ENCODE results near the gene GAB2. TPM values are rescaled to one million over a fixed set of nuclear protein-coding genes. Genes with fewer than 3 reads are reported as not detected.
"Not testable (repeated sequence)": the region's sequence is repeated elsewhere in the genome, so short reads cannot be mapped to it uniquely, and the experiment has no call there.

The GAB2 gene
- total RNA-seq, 1 donor from 2014 or later: 22.4 TPM

DNA sequence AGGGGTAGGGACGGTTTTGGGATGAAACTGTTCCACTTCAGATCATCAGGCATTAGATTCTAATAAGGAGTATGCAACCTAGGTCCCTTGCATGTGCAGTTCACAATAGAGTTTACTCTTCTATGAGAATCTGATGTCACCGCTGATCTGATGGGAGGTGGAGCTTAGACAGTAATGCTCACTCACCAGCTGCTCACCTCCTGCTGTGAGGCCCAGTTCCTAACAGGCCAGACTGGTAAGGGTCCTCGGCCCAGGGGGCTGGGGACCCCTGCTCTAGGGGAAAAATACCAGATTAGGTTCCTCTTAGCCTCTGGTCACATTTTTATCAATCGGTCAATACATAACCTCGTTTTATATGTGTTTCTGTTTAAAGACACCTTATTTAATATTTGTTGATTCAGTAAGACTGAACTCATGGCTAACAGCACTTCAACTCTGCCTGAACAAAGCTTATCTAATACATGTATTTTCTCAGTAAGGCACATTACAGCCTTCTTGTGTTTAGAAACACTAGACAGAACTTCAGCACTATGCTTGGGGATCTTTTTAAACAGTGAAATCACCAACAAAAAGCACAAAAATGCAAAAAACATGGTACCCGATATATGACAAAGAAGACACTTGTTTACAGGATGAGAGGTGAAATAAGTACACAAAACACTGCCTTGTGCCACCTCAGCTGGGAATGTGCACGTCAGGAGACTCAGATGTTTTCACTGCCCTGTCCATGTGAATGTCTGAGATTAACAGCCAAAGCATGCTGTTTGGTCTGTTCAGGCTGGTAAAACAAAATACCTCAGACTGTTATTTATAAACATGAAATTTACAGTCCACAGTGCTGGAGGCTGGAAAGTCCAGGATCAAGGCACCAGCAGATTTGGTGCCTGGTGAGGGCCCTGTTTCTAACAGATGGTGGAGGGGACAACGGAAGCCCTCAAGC is 121.4 kb downstream of the GAB2 start:
- H3K36me3 Mint-ChIP-seq (ENCODE audit: low read depth): no peaks in the 10 kb centered on the region
- intact Hi-C loops (cut with micrococcal nuclease): loop anchor here (5.0 kb wide), 1 partner anchor 56 kb away; no protein-coding TSS in a partner anchor
- CTCF ChIA-PET: no interaction called here
- TF ChIP-seq, protein P1, sequence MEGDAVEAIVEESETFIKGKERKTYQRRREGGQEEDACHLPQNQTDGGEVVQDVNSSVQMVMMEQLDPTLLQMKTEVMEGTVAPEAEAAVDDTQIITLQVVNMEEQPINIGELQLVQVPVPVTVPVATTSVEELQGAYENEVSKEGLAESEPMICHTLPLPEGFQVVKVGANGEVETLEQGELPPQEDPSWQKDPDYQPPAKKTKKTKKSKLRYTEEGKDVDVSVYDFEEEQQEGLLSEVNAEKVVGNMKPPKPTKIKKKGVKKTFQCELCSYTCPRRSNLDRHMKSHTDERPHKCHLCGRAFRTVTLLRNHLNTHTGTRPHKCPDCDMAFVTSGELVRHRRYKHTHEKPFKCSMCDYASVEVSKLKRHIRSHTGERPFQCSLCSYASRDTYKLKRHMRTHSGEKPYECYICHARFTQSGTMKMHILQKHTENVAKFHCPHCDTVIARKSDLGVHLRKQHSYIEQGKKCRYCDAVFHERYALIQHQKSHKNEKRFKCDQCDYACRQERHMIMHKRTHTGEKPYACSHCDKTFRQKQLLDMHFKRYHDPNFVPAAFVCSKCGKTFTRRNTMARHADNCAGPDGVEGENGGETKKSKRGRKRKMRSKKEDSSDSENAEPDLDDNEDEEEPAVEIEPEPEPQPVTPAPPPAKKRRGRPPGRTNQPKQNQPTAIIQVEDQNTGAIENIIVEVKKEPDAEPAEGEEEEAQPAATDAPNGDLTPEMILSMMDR (IDR thresholded peaks at IDR 0.05): no peak
- peaks cover 15% of the 10 kb centered on the region for H3K4me1 Mint-ChIP-seq
- no peak overlapping the region for H3K27ac Mint-ChIP-seq
- ATAC-seq (ENCODE audit: low read depth) (no peak), DNase-seq (no peak)
- H3K4me3 Mint-ChIP-seq: no peak overlapping the region
- no peaks in the 10 kb centered on the region for H3K9me3 Mint-ChIP-seq
- POLR2A ChIA-PET: no interaction called here
- H3K27me3 Mint-ChIP-seq: no peaks in the 10 kb centered on the region

DNA sequence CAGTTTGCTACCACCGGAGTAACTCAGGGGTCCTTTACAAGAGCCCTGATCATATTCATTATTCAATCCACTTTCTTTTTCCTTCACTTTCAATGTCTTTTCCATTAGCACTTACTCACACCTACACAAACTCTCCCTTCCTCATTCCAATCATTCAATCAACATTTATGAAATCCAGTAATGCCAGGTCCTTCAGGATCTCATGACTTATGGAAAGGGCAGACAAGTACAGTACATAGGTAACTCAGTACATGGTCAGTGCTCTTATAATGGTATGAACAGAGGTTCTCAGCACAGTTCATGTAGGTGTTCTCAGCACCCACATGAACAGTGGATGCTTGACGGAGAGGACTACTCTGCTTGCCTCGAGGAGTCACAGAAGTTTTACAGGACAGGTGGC is 122.3 kb downstream of the GAB2 start:
- no peaks in the 10 kb centered on the region for H3K36me3 Mint-ChIP-seq (ENCODE audit: low read depth)
- TF ChIP-seq, protein P1 (IDR thresholded peaks at IDR 0.05): no peak
- intact Hi-C loops (cut with micrococcal nuclease): loop anchor here (5.0 kb wide), 1 partner anchor 57 kb away; no protein-coding TSS in a partner anchor
- DNase-seq (no peak), ATAC-seq (ENCODE audit: low read depth) (no peak)
- no peaks in the 10 kb centered on the region for H3K9me3 Mint-ChIP-seq
- no peaks in the 10 kb centered on the region for H3K27me3 Mint-ChIP-seq
- H3K27ac Mint-ChIP-seq: no peak overlapping the region
- no peak overlapping the region for H3K4me3 Mint-ChIP-seq
- peaks cover 22% of the 10 kb centered on the region for H3K4me1 Mint-ChIP-seq
- ChIA-PET CTCF (no interaction called here), POLR2A (no interaction called here)

DNA sequence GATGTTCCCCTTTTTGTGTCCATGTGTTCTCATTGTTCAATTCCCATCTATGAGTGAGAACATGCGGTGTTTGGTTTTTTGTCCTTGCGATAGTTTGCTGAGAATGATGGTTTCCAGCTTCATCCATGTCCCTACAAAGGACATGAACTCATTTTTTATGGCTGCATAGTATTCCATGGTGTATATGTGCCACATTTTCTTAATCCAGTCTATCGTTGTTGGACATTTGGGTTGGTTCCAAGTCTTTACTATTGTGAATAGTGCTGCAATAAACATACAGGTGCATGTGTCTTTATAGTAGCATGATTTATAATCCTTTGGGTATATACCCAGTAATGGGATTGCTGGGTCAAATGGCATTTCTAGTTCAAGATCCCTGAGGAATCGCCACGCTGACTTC is 123.5 kb downstream of the GAB2 start:
- DNase-seq; ATAC-seq (ENCODE audit: low read depth); H3K27me3 Mint-ChIP-seq; H3K36me3 Mint-ChIP-seq (ENCODE audit: low read depth); H3K4me3 Mint-ChIP-seq; POLR2A ChIA-PET; H3K9me3 Mint-ChIP-seq; CTCF ChIA-PET; intact Hi-C loops (cut with micrococcal nuclease); H3K27ac Mint-ChIP-seq: not testable (repeated sequence)
- H3K4me1 Mint-ChIP-seq: peaks cover 34% of the 10 kb centered on the region

DNA sequence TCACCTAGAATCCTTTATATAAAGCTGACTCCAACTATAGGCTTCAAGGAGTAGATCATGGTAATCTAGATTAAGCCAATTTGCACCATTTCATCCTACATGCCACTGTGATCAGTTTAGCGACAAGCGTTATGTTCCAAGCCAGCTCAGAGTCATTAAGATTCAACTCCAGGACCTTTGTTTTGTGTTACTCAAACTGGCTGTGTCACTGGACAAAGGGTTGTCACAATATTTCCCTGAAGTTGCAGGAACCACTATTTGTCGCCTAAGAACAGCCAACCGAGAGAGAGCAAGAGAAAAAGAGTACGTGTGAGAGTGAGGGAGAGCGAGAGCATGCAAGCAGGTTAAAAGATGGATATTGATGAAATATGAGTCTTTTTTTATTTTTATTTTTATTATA is 124.1 kb downstream of the GAB2 start:
- POLR2A ChIA-PET: no interaction called here
- CTCF ChIA-PET: interaction anchor here (1.1 kb wide), 1 partner anchor 271 kb away, joined by 3 read pairs; no protein-coding TSS in a partner anchor
- Mint-ChIP-seq H3K9me3 (peaks cover 3% of the 10 kb centered on the region), H3K27ac (no peak overlapping the region), H3K36me3 (ENCODE audit: low read depth) (no peaks in the 10 kb centered on the region), H3K4me1 (peaks cover 34% of the 10 kb centered on the region), H3K4me3 (no peak overlapping the region), H3K27me3 (no peaks in the 10 kb centered on the region)
- TF ChIP-seq, protein P1 (IDR thresholded peaks at IDR 0.05): no peak
- no peak for DNase-seq
- ATAC-seq (ENCODE audit: low read depth): no peak
- intact Hi-C loops (cut with micrococcal nuclease): no loop called here

DNA sequence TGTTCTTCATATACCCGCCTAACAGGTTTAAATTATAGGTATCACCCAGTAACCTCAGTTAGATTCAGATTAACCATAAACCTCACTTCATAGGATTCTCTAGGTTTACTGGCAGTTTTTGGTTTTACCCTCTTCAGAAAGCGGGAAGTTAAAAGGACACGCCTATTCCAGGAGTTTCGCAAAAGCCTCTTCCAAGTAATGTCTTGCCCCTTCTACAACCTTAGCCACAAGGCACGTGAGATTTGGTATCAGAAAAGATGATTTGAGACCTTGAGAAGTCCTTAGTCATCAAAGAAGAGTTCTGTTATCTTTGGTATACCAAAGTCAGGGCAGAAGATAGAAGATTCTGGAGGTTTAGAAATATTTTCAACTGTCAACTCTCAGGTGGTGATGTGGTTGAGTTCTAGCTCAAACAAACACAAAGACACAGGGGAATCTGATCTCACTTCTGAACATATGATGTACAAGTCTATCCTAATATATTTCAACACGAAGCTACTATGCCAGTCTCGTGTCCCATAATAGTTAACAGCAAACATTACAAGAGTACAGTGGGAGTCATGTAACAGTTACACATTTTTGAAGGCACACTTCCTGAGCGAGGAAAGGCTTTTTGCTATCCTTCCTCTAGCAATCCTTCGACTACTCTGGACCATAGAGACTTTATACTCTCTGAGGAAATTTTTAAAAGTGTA is 125.4 kb downstream of the GAB2 start:
- ChIA-PET CTCF (no interaction called here), POLR2A (interaction anchor here (0.5 kb wide), 1 partner anchor 117 kb away, joined by 4 read pairs; no protein-coding TSS in a partner anchor)
- H3K9me3 Mint-ChIP-seq: peaks cover 3% of the 10 kb centered on the region
- peaks cover 29% of the 10 kb centered on the region for H3K4me1 Mint-ChIP-seq
- TF ChIP-seq, protein P1 (IDR thresholded peaks at IDR 0.05): no peak
- peak overlapping the region; percentile 8 for H3K27ac Mint-ChIP-seq
- ATAC-seq (ENCODE audit: low read depth): no peak
- H3K4me3 Mint-ChIP-seq: no peak overlapping the region
- no peaks in the 10 kb centered on the region for H3K36me3 Mint-ChIP-seq (ENCODE audit: low read depth)
- intact Hi-C loops (cut with micrococcal nuclease): no loop called here
- H3K27me3 Mint-ChIP-seq: no peaks in the 10 kb centered on the region
- no peak for DNase-seq
